Measurements from ENCODE around the gene CLSTN2.

DNA sequence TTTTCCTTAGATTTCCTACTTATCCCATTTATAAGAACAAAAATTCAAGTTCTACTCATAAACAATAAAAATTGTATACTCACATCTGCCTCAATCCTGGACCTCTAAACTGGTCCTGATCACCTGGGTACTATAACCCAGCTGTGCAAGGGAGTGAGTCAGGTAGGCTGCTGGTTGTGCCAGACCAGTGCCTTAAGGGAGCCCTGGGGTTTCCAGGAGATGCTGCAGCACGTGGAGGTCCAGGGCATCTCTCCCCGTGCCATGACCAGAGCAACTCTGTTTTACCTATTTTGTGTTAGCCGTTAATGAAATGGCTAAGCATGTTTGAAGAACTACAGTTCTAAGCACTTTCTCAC lies 602.7 kb downstream of the CLSTN2 start:
- TF ChIP-seq, protein P1, sequence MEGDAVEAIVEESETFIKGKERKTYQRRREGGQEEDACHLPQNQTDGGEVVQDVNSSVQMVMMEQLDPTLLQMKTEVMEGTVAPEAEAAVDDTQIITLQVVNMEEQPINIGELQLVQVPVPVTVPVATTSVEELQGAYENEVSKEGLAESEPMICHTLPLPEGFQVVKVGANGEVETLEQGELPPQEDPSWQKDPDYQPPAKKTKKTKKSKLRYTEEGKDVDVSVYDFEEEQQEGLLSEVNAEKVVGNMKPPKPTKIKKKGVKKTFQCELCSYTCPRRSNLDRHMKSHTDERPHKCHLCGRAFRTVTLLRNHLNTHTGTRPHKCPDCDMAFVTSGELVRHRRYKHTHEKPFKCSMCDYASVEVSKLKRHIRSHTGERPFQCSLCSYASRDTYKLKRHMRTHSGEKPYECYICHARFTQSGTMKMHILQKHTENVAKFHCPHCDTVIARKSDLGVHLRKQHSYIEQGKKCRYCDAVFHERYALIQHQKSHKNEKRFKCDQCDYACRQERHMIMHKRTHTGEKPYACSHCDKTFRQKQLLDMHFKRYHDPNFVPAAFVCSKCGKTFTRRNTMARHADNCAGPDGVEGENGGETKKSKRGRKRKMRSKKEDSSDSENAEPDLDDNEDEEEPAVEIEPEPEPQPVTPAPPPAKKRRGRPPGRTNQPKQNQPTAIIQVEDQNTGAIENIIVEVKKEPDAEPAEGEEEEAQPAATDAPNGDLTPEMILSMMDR (conservative IDR thresholded peaks at IDR 0.05; ENCODE audit: low read depth, low read length) = no peak
- TF ChIP-seq EZH2phosphoT487 (IDR thresholded peaks at IDR 0.05; ENCODE audit: borderline replicate concordance, low read length) (no peak), EZH2 (IDR thresholded peaks at IDR 0.05; ENCODE audit: low read length, unreplicated experiment) (no peak)

All from PC-3 (cell line).